K562 (cell line): ENCODE results near the gene FCHO1. TPM values are rescaled to one million over a fixed set of nuclear protein-coding genes. Genes with fewer than 3 reads are reported as not detected.

Experiments used
- ATAC-seq: fragments of 200-7000 bp; cut with Tn5 transposase; 3 replicates; pipeline ENCODE4 v1.9.1; 2020; ENCODE audit warnings: moderate library complexity
- BruUV-seq: library from RNA; stranded (reverse); fragments of 400-500 nt; replicated peaks from 2 replicates; lab custom pipeline; 2021; lab: Mats Ljungman, UMichigan
- CTCF ChIA-PET: fragments of 300-600 bp; formaldehyde crosslinking; extraction: SDS; loops from one replicate; lab custom pipeline; 2021; ENCODE audit warnings: low intra/inter-chr PET ratio; lab: Yijun Ruan, JAX
- POLR2A ChIA-PET: fragments of 300-600, 350-650 bp; sonication (Branson Sonifier 250); formaldehyde crosslinking; extraction: SDS; loops from one replicate; lab custom pipeline; 2021; ENCODE audit warnings: antibody characterized with exemption, inconsistent platforms; lab: Yijun Ruan, JAX
- DNase-seq, 4 experiments: peaks; one replicate each; pipeline versions ENCODE4 v3.0.0 to v3.0.0-alpha.2; 2011 to 2018; ENCODE audit warnings: low spot score in 3 of 4, mixed read lengths in 3 of 4; ENCODE audit errors: extremely low read depth in 1 of 4
- FAIRE-seq: peaks from 2 replicates; lab custom pipeline; 2011; peaks lifted over from hg19 to GRCh38; lab: Jason Lieb, UNC
- H2AFZ ChIP-seq: 2 replicates; pipeline ENCODE4 v1.6.0; 2011; ENCODE audit warnings: low read depth, low read length, control low read depth, inconsistent platforms
- H3K27ac ChIP-seq: fragments of 200-600 bp; 3 replicates; pipeline ENCODE4 v1.8.0; 2011; ENCODE audit warnings: low read depth, mild to moderate bottlenecking, control low read depth, inconsistent platforms, low read length, moderate library complexity, mixed read lengths; ENCODE audit errors: extremely low read depth
- H3K27me3 ChIP-seq, 2 experiments: fragments of 300-600 bp in 1 of 2; 2 replicates in 1 of 2; 3 replicates in 1 of 2; pipeline versions ENCODE4 v1.6.0 to v1.8.0; 2011; ENCODE audit warnings: inconsistent platforms in 2 of 2, low read length in 2 of 2, mild to moderate bottlenecking in 1 of 2, mixed read lengths in 1 of 2, moderate library complexity in 1 of 2; ENCODE audit not compliant: control insufficient read depth in 2 of 2, insufficient read depth in 2 of 2
- H3K36me3 ChIP-seq: fragments of 300-600 bp; 3 replicates; pipeline ENCODE4 v1.8.0; 2011; ENCODE audit warnings: mild to moderate bottlenecking, low read length, inconsistent platforms; ENCODE audit not compliant: control insufficient read depth, insufficient read depth
- H3K4me1 ChIP-seq, 2 experiments: fragments of 200-600 bp in 1 of 2; replicated peaks in 1 of 2; 2 replicates in 1 of 2; 3 replicates in 1 of 2; pipeline versions ENCODE4 v1.5.1 to v1.8.0; 2011; ENCODE audit warnings: inconsistent platforms in 2 of 2, low read length in 2 of 2, mild to moderate bottlenecking in 1 of 2, mixed read lengths in 1 of 2, moderate library complexity in 1 of 2; ENCODE audit not compliant: control insufficient read depth in 2 of 2, insufficient read depth in 2 of 2
- H3K4me2 ChIP-seq: 2 replicates; pipeline ENCODE4 v1.6.1; 2011; ENCODE audit warnings: low read length, control low read depth, inconsistent platforms, mixed read lengths; ENCODE audit not compliant: insufficient read depth
- H3K4me3 ChIP-seq: fragments of 200-600 bp; sonication (generic), shearing (Covaris generic); 2 replicates; pipeline ENCODE4 v1.5.1; 2016; ENCODE audit warnings: control low read depth, inconsistent platforms
- H3K79me2 ChIP-seq: fragments of 200-600 bp; 3 replicates; pipeline ENCODE4 v1.8.0; 2011; ENCODE audit warnings: low read length, inconsistent platforms; ENCODE audit not compliant: control insufficient read depth, insufficient read depth
- H3K9ac ChIP-seq, 2 experiments: 2 replicates each; pipeline versions ENCODE4 v1.6.0 to v1.6.1; 2011; ENCODE audit warnings: low read depth in 2 of 2, low read length in 2 of 2, control low read depth in 1 of 2, inconsistent platforms in 1 of 2, mild to moderate bottlenecking in 1 of 2, mixed read lengths in 1 of 2; ENCODE audit not compliant: insufficient read depth in 1 of 2
- H3K9me1 ChIP-seq: one replicate; pipeline ENCODE4 v1.6.0; 2011; ENCODE audit warnings: inconsistent platforms, mild to moderate bottlenecking, low read length, moderate library complexity; ENCODE audit not compliant: control insufficient read depth, insufficient read depth
- H3K9me3 ChIP-seq: replicated peaks from 2 replicates; pipeline ENCODE4 v1.5.1; 2011; ENCODE audit warnings: low read depth, low read length, inconsistent platforms; ENCODE audit not compliant: control insufficient read depth, insufficient read depth
- H4K20me1 ChIP-seq: replicated peaks from 2 replicates; pipeline ENCODE4 v1.6.1; 2011; ENCODE audit warnings: low read length, inconsistent platforms, mixed read lengths; ENCODE audit not compliant: control insufficient read depth, insufficient read depth
- CBX2 ChIP-seq: fragments of 200-600 bp; sonication (generic); IDR thresholded peaks from one replicate; pipeline ENCODE4 v1.6.1; 2012; ENCODE audit warnings: mild to moderate bottlenecking, low read length, inconsistent platforms; ENCODE audit not compliant: insufficient read depth, poor library complexity, severe bottlenecking
- CBX3 ChIP-seq, 2 experiments: IDR thresholded peaks; 1 replicate in 1 of 2; 2 replicates in 1 of 2; pipeline ENCODE4 v1.6.1; 2012; ENCODE audit warnings: inconsistent platforms in 2 of 2, low read length in 2 of 2, borderline replicate concordance in 1 of 2, control low read depth in 1 of 2
- CEBPB ChIP-seq: fragments of 450-650 bp; IDR thresholded peaks from 2 replicates; pipeline ENCODE4 v1.6.1; 2016; ENCODE audit warnings: missing genetic modification characterization, missing compliant biosample characterization
- EGR1 ChIP-seq: fragments of 450-650 bp; conservative IDR thresholded peaks from 2 replicates; pipeline ENCODE4 v1.6.1; 2017; ENCODE audit warnings: mild to moderate bottlenecking
- GABPA ChIP-seq: fragments of 200-800 bp; sonication (Bioruptor generic); conservative IDR thresholded peaks from 2 replicates; pipeline ENCODE4 v1.6.1; 2016; ENCODE audit warnings: low read depth, missing genetic modification characterization, missing compliant biosample characterization
- HOMEZ ChIP-seq: fragments of 250-450 bp; sonication (Bioruptor Pico); IDR thresholded peaks from 2 replicates; pipeline ENCODE4 v1.4.0; 2020; ENCODE audit warnings: mild to moderate bottlenecking, moderate library complexity
- JUND ChIP-seq, 2 experiments: IDR thresholded peaks; 2 replicates in 1 of 2; 3 replicates in 1 of 2; pipeline ENCODE4 v1.6.1; 2011; ENCODE audit warnings: borderline replicate concordance in 2 of 2, low read depth in 2 of 2, low read length in 2 of 2, improper control_type of control experiment in 1 of 2, missing biosample characterization in 1 of 2, missing genetic modification characterization in 1 of 2, missing genetic modification reagents in 1 of 2
- KDM4B ChIP-seq, 2 experiments: fragments of 450-650 bp in 1 of 2; sonication (generic) in 1 of 2; IDR thresholded peaks; 2 replicates each; pipeline ENCODE4 v1.6.1; 2016 to 2017; ENCODE audit warnings: borderline replicate concordance in 2 of 2, antibody characterized with exemption in 1 of 2, low read depth in 1 of 2, mild to moderate bottlenecking in 1 of 2
- KHSRP ChIP-seq: fragments of 450-650 bp; IDR thresholded peaks from 2 replicates; pipeline ENCODE4 v1.6.1; 2017
- LEF1 ChIP-seq: fragments of 450-650 bp; IDR thresholded peaks from 2 replicates; pipeline ENCODE4 v1.6.1; 2016; ENCODE audit warnings: mild to moderate bottlenecking
- MAZ ChIP-seq, 2 experiments: fragments of 450-650 bp in 1 of 2; sonication (generic) in 1 of 2; formaldehyde crosslinking; IDR thresholded peaks in 1 of 2; conservative IDR thresholded peaks in 1 of 2; 2 replicates each; pipeline versions ENCODE4 v1.4.0 to v1.5.0; 2020; ENCODE audit warnings: mild to moderate bottlenecking in 1 of 2, missing genetic modification reagents in 1 of 2
- MCM5 ChIP-seq: fragments of 450-650 bp; IDR thresholded peaks from 2 replicates; pipeline ENCODE4 v1.6.1; 2016; ENCODE audit warnings: low read depth
- MXD1 ChIP-seq: fragments of 250-450 bp; sonication (Bioruptor Pico); IDR thresholded peaks from 2 replicates; pipeline ENCODE4 v1.8.0; 2021; ENCODE audit warnings: borderline replicate concordance, mild to moderate bottlenecking, moderate library complexity; ENCODE audit not compliant: poor library complexity, severe bottlenecking
- PTRF ChIP-seq: fragments of 450-650 bp; IDR thresholded peaks from 2 replicates; pipeline ENCODE4 v1.6.1; 2016; ENCODE audit warnings: mild to moderate bottlenecking, missing genetic modification characterization, missing compliant biosample characterization
- RB1 ChIP-seq: fragments of 450-650 bp; IDR thresholded peaks from 2 replicates; pipeline ENCODE4 v1.6.1; 2017; ENCODE audit warnings: low read depth, mild to moderate bottlenecking
- SMARCE1 ChIP-seq: fragments of 450-650 bp; IDR thresholded peaks from 2 replicates; pipeline ENCODE4 v1.7.1; 2016; ENCODE audit warnings: mild to moderate bottlenecking
- STAG1 ChIP-seq: sonication (generic); formaldehyde crosslinking; IDR thresholded peaks from 2 replicates; pipeline ENCODE4 v1.5.0; 2020; ENCODE audit warnings: missing genetic modification reagents, borderline replicate concordance
- ZFP1 ChIP-seq: fragments of 450-650 bp; formaldehyde crosslinking; IDR thresholded peaks from 2 replicates; pipeline ENCODE4 v1.4.0; 2020; ENCODE audit warnings: mild to moderate bottlenecking, mixed read lengths
- ZKSCAN8 ChIP-seq: fragments of 200-800 bp; sonication (Bioruptor generic); IDR thresholded peaks from 2 replicates; pipeline ENCODE4 v1.6.1; 2016; ENCODE audit warnings: missing genetic modification characterization, missing compliant biosample characterization
- ZNF3 ChIP-seq: fragments of 250-450 bp; sonication (Bioruptor Pico); IDR thresholded peaks from 2 replicates; pipeline ENCODE4 v1.5.0; 2021; ENCODE audit warnings: mild to moderate bottlenecking, moderate library complexity
- ZNF696 ChIP-seq: fragments of 250-450 bp; sonication (Bioruptor Pico); conservative IDR thresholded peaks from 2 replicates; pipeline ENCODE4 v1.4.0; 2020; ENCODE audit warnings: mild to moderate bottlenecking, moderate library complexity
- WGBS: fragments of 100-300 bp; shearing (Covaris generic); methylation state at CpG from one replicate; pipeline ENCODE4 v1.1.6; 2016; ENCODE audit warnings: low coverage, mixed read lengths; ENCODE audit not compliant: insufficient coverage; ENCODE audit errors: missing lambda C conversion rate; 5-methylcytosine and 5-hydroxymethylcytosine counted together
- in situ Hi-C: fragments of 300-500 bp; cut with MboI; formaldehyde crosslinking; loops from 4 replicates; pipeline ENCODE4 v1.15.0; 2018; ENCODE audit warnings: inconsistent platforms, mixed read lengths
- intact Hi-C: fragments of 100-400 bp; cut with micrococcal nuclease; formaldehyde crosslinking; loops from 2 replicates; pipeline ENCODE4 v1.14.2; 2022
- polyA plus RNA-seq, 8 experiments: library from polyadenylated mRNA; depleted of rRNA in 4 of 8; stranded (reverse) in 5 of 8; unstranded in 3 of 8; fragments of >200 nt; fragmentation: Nextera tagmentation in 2 of 8; fragmentation: Illumina TruSeq in 1 of 8; extraction: Ambion mirVana in 2 of 8; extraction: Trizol in 1 of 8; gene quantifications; 2 replicates each; pipeline versions ENCODE4 v1.2.1 to v1.2.3, GENCODE V29; 2011 to 2014; ENCODE audit warnings: inconsistent platforms in 1 of 8, missing spikeins in 1 of 8
- total RNA-seq, 7 experiments: library from RNA; depleted of rRNA in 6 of 7; stranded (reverse); fragments of >200 nt in 6 of 7; fragmentation: Illumina TruSeq in 2 of 7; extraction: Trizol in 2 of 7; gene quantifications; 2 replicates each; pipeline versions ENCODE4 v1.2.1 to v1.2.3, GENCODE V29; 2011 to 2021; ENCODE audit warnings: low replicate concordance in 1 of 7

The FCHO1 gene
- total and polyA plus RNA-seq, 9 of the 15 experiments (the other 6 are each of a cell fraction or from before 2014, with no cell fraction given) = 0.21 to 58.9 (median 18.3) TPM

- H3K27ac ChIP-seq = peak overlapping the region; percentile 56; the same call in 2 of the 3 replicates
- H2AFZ ChIP-seq = no peak overlapping the region
- ATAC-seq (no peak; the same call in 2 of the 3 replicates), DNase-seq (peak in 2 of 4 experiments; percentile 66 to 67), FAIRE-seq (no peak)
- H3K4me3 ChIP-seq = peak overlapping the region; percentile 87
- H3K79me2 ChIP-seq = peaks cover 26% of the 10 kb centered on the region
- peak overlapping the region; percentile 90 for H3K4me2 ChIP-seq
- peaks cover 27 to 43% of the 10 kb centered on the region in 2 experiments; a peak in 4 of 5 replicates for H3K4me1 ChIP-seq
- H4K20me1 ChIP-seq = peaks cover 9% of the 10 kb centered on the region; the same call in 1 of the 2 replicates
- WGBS = 10% methylated on average over 18 of the region's 38 CpGs
- H3K36me3 ChIP-seq = peaks cover 33% of the 10 kb centered on the region; the same call in 2 of the 3 replicates
- in situ Hi-C loops = no loop called here
- H3K9ac ChIP-seq = peak overlapping the region; percentile 62 to 97; a peak in 3 of 4 replicates
- H3K9me1 ChIP-seq = no peaks in the 10 kb centered on the region
- H3K9me3 ChIP-seq = no peaks in the 10 kb centered on the region
- BruUV-seq = TSS peak; percentile 54
- ChIA-PET POLR2A (interaction anchor here (0.6 to 1.5 kb wide), 7 partner anchors 10 to 249 kb away, joined by 3 to 6 read pairs (median 4); partner anchors contain the start of gene FCHO1), CTCF (interaction anchor here (0.5 kb wide), 1 partner anchor 57 kb away, joined by 3 read pairs; no protein-coding TSS in a partner anchor)
- H3K27me3 ChIP-seq = no peaks in the 10 kb centered on the region
- intact Hi-C loops = no loop called here
- TF ChIP-seq LEF1 (no peak), RB1 (peak; percentile 17; the same call in 1 of the 2 replicates), MXD1 (no peak), CEBPB (tag) (no peak), ZNF696 (CRISPR knock-in tag) (no peak), PTRF (no peak), ZKSCAN8 (no peak), CBX2 (no peak), KHSRP (no peak), ZFP1 (no peak), JUND (IDR thresholded peaks at IDR 0.05; ENCODE audit: borderline replicate concordance, low read depth, low read length) (peak; percentile 34; the same call in 1 of the 2 replicates), JUND (tag; IDR thresholded peaks at IDR 0.05; ENCODE audit: borderline replicate concordance, low read depth, low read length) (no peak), MCM5 (no peak), ZNF3 (CRISPR knock-in tag) (no peak), GABPA (tag) (no peak), MAZ (CRISPR knock-in tag; conservative IDR thresholded peaks at IDR 0.05 in 1 of 2, IDR thresholded peaks at IDR 0.05 in 1 of 2) (0 out of 4 replicates have a peak, but pooled peaks of 1 of the 2 experiments have one; percentile 21), EGR1 (peak; percentile 38; the same call in 1 of the 2 replicates), SMARCE1 (no peak), STAG1 (no peak), CBX3 (IDR thresholded peaks at IDR 0.05; ENCODE audit: borderline replicate concordance in 1 of 2, low read length in 2 of 2) (no peak), HOMEZ (CRISPR knock-in tag) (no peak), KDM4B (IDR thresholded peaks at IDR 0.05; ENCODE audit: borderline replicate concordance in 2 of 2, low read depth in 1 of 2) (no peak)
Observed at GRCh38 chr19:17719730-17720400, 31.4 kb upstream of the FCHO1 start.
